ENCODE data around the gene RGS7BP. TPM values are rescaled to one million over a fixed set of nuclear protein-coding genes. Genes with fewer than 3 reads are reported as not detected.
A peak's percentile ranks its signal among the peaks of the same experiment; 100 is the strongest.

RGS7BP gene
- total and polyA plus RNA-seq, 2 experiments from 2014 or later = 3.3 to 5.4 TPM

DNA sequence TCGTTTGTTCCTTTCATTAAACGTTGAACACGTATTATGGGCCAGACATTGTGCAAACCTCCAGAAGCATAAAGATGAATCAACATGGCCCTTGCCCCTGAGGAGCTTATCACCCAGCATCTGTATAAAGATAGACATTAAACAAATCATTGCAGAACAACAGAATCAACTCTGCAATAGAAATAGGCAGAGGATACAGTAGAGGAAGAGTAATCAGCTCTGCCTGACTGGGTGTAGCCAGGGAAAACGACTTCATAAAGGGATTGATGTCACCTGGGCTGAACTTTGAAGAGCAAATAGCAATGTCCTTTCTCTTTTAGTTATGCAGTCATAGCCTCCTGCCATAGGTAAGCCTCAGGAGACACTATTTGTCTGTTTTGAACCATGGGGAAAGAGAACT lies 13.4 kb downstream of the RGS7BP start (continued):
- TF ChIP-seq, protein P1, sequence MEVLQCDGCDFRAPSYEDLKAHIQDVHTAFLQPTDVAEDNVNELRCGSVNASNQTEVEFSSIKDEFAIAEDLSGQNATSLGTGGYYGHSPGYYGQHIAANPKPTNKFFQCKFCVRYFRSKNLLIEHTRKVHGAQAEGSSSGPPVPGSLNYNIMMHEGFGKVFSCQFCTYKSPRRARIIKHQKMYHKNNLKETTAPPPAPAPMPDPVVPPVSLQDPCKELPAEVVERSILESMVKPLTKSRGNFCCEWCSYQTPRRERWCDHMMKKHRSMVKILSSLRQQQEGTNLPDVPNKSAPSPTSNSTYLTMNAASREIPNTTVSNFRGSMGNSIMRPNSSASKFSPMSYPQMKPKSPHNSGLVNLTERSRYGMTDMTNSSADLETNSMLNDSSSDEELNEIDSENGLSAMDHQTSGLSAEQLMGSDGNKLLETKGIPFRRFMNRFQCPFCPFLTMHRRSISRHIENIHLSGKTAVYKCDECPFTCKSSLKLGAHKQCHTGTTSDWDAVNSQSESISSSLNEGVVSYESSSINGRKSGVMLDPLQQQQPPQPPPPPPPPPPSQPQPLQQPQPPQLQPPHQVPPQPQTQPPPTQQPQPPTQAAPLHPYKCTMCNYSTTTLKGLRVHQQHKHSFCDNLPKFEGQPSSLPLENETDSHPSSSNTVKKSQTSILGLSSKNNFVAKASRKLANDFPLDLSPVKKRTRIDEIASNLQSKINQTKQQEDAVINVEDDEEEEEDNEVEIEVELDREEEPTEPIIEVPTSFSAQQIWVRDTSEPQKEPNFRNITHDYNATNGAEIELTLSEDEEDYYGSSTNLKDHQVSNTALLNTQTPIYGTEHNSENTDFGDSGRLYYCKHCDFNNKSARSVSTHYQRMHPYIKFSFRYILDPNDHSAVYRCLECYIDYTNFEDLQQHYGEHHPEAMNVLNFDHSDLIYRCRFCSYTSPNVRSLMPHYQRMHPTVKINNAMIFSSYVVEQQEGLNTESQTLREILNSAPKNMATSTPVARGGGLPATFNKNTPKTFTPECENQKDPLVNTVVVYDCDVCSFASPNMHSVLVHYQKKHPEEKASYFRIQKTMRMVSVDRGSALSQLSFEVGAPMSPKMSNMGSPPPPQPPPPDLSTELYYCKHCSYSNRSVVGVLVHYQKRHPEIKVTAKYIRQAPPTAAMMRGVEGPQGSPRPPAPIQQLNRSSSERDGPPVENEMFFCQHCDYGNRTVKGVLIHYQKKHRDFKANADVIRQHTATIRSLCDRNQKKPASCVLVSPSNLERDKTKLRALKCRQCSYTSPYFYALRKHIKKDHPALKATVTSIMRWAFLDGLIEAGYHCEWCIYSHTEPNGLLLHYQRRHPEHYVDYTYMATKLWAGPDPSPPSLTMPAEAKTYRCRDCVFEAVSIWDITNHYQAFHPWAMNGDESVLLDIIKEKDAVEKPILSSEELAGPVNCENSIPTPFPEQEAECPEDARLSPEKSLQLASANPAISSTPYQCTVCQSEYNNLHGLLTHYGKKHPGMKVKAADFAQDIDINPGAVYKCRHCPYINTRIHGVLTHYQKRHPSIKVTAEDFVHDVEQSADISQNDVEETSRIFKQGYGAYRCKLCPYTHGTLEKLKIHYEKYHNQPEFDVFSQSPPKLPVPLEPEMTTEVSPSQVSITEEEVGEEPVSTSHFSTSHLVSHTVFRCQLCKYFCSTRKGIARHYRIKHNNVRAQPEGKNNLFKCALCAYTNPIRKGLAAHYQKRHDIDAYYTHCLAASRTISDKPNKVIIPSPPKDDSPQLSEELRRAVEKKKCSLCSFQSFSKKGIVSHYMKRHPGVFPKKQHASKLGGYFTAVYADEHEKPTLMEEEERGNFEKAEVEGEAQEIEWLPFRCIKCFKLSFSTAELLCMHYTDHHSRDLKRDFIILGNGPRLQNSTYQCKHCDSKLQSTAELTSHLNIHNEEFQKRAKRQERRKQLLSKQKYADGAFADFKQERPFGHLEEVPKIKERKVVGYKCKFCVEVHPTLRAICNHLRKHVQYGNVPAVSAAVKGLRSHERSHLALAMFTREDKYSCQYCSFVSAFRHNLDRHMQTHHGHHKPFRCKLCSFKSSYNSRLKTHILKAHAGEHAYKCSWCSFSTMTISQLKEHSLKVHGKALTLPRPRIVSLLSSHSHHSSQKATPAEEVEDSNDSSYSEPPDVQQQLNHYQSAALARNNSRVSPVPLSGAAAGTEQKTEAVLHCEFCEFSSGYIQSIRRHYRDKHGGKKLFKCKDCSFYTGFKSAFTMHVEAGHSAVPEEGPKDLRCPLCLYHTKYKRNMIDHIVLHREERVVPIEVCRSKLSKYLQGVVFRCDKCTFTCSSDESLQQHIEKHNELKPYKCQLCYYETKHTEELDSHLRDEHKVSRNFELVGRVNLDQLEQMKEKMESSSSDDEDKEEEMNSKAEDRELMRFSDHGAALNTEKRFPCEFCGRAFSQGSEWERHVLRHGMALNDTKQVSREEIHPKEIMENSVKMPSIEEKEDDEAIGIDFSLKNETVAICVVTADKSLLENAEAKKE (CRISPR knock-in tag; IDR thresholded peaks at IDR 0.05) = no peak

- Mint-ChIP-seq H3K27ac (no peak overlapping the region), H3K9me3 (no peaks in the 10 kb centered on the region), H3K4me1 (peaks cover 5% of the 10 kb centered on the region), H3K27me3 (ENCODE audit: insufficient read depth, low read depth, poor library complexity) (no peaks in the 10 kb centered on the region), H3K36me3 (ENCODE audit: low read depth) (no peaks in the 10 kb centered on the region), H3K4me3 (no peak overlapping the region)
- Histone ChIP-seq H3K4me1 (ENCODE audit: insufficient read depth) (peaks cover 7% of the 10 kb centered on the region), H3K4me3 (no peak overlapping the region), H3K36me3 (ENCODE audit: insufficient read depth) (no peaks in the 10 kb centered on the region), H3K4me2 (no peak overlapping the region), H3K79me2 (replicated peaks; ENCODE audit: insufficient read depth) (no peaks in the 10 kb centered on the region), H4K20me1 (replicated peaks; ENCODE audit: insufficient read depth) (no peaks in the 10 kb centered on the region), H2AFZ (no peak overlapping the region), H3K27ac (ENCODE audit: low read depth) (no peak overlapping the region), H3F3A (replicated peaks; ENCODE audit: low read depth) (no peaks in the 10 kb centered on the region), H3K27me3 (ENCODE audit: insufficient read depth) (no peaks in the 10 kb centered on the region), H3K9me2 (ENCODE audit: insufficient read depth) (0 out of 2 replicates have a peak, but pooled peaks cover 3% of the 10 kb centered on the region)
- peak; percentile 65 for ATAC-seq
- DNase-seq (ENCODE audit: low spot score) = no peak
- no peak for TF ChIP-seq EZH2 (IDR thresholded peaks at IDR 0.05; ENCODE audit: low read depth, unreplicated experiment)
- TF ChIP-seq ZNF331 (CRISPR knock-in tag; IDR thresholded peaks at IDR 0.05; ENCODE audit: low read depth) = no peak
- TF ChIP-seq, protein P2, sequence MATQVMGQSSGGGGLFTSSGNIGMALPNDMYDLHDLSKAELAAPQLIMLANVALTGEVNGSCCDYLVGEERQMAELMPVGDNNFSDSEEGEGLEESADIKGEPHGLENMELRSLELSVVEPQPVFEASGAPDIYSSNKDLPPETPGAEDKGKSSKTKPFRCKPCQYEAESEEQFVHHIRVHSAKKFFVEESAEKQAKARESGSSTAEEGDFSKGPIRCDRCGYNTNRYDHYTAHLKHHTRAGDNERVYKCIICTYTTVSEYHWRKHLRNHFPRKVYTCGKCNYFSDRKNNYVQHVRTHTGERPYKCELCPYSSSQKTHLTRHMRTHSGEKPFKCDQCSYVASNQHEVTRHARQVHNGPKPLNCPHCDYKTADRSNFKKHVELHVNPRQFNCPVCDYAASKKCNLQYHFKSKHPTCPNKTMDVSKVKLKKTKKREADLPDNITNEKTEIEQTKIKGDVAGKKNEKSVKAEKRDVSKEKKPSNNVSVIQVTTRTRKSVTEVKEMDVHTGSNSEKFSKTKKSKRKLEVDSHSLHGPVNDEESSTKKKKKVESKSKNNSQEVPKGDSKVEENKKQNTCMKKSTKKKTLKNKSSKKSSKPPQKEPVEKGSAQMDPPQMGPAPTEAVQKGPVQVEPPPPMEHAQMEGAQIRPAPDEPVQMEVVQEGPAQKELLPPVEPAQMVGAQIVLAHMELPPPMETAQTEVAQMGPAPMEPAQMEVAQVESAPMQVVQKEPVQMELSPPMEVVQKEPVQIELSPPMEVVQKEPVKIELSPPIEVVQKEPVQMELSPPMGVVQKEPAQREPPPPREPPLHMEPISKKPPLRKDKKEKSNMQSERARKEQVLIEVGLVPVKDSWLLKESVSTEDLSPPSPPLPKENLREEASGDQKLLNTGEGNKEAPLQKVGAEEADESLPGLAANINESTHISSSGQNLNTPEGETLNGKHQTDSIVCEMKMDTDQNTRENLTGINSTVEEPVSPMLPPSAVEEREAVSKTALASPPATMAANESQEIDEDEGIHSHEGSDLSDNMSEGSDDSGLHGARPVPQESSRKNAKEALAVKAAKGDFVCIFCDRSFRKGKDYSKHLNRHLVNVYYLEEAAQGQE (IDR thresholded peaks at IDR 0.05; ENCODE audit: unreplicated experiment) = no peak
- no peak for TF ChIP-seq NANOG (IDR thresholded peaks at IDR 0.05; ENCODE audit: borderline replicate concordance)
Measured at GRCh38 chr5:64526734-64527439, 21.1 kb downstream of the RGS7BP start.

Data from GM23338 (cell line).